ENCODE results near the gene PLEKHM3.

PLEKHM3 gene

DNA sequence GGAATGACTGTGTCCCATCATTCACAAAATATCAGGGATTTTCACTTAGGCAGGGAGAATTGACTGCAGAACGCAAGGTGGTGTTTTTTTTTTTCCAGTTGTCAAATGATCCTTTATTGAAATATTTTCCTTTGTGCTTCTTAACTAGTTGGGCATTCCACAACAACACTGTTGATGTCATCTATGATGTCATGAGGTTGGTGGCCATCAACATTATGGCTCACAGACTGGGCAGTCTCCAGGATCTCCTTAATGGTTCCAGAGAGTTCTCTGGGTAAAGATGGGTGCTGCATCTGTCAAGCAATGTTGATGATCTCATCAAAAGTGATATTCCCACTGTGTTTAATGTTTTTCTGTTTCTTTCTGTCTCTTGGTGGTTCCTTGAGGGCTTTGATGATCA is 31.8 kb upstream of the PLEKHM3 start:
- TF ChIP-seq TEAD4 (IDR thresholded peaks at IDR 0.05) (no peak), TAF1 (IDR thresholded peaks at IDR 0.05; ENCODE audit: low read depth) (no peak), ZBTB7A (IDR thresholded peaks at IDR 0.05; ENCODE audit: low read depth) (no peak), REST (IDR thresholded peaks at IDR 0.05; ENCODE audit: low read depth) (no peak), MAX (IDR thresholded peaks at IDR 0.05) (no peak), NFIC (IDR thresholded peaks at IDR 0.05) (no peak), EGR1 (IDR thresholded peaks at IDR 0.05) (no peak), RAD21 (IDR thresholded peaks at IDR 0.05; ENCODE audit: low read depth) (no peak), CREB1 (IDR thresholded peaks at IDR 0.05; ENCODE audit: low read depth) (no peak), CEBPB (IDR thresholded peaks at IDR 0.05) (no peak), EP300 (IDR thresholded peaks at IDR 0.05; ENCODE audit: borderline replicate concordance) (no peak), FOXM1 (IDR thresholded peaks at IDR 0.05; ENCODE audit: borderline replicate concordance, low read depth) (no peak)

- TF ChIP-seq EGR1 (IDR thresholded peaks at IDR 0.05) (no peak), RAD21 (IDR thresholded peaks at IDR 0.05; ENCODE audit: low read depth) (no peak), NFIC (IDR thresholded peaks at IDR 0.05) (no peak), TCF12 (IDR thresholded peaks at IDR 0.05; ENCODE audit: low read depth) (no peak), FOXM1 (IDR thresholded peaks at IDR 0.05; ENCODE audit: borderline replicate concordance, low read depth) (no peak), TAF1 (IDR thresholded peaks at IDR 0.05; ENCODE audit: low read depth) (no peak), ZBTB7A (IDR thresholded peaks at IDR 0.05; ENCODE audit: low read depth) (no peak), YY1 (IDR thresholded peaks at IDR 0.05; ENCODE audit: low read depth) (no peak)
- TF ChIP-seq, protein P1, sequence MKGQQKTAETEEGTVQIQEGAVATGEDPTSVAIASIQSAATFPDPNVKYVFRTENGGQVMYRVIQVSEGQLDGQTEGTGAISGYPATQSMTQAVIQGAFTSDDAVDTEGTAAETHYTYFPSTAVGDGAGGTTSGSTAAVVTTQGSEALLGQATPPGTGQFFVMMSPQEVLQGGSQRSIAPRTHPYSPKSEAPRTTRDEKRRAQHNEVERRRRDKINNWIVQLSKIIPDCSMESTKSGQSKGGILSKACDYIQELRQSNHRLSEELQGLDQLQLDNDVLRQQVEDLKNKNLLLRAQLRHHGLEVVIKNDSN (IDR thresholded peaks at IDR 0.05) = no peak
Measured at GRCh38 chr2:208049441-208049840, 24.1 kb upstream of the PLEKHM3 start.

DNA sequence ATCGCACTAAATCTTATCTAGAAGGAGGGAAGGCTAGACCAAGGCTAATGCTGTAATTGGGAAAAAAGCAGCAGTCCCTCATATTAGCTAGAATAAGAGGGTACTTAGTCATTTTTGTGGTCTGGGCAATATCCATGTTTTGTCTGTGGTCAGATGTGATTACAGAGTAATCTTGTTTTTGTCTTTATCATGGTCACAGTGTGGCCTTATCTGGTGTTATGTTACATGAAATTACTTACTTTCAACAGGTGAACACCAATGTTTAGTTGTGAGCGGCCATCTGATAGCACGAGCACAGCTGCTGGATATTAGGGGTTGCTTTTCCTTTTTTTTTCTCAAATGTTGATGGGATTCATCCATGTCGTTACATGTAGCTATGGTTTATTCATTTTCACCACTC is 23.7 kb upstream of the PLEKHM3 start:
- TF ChIP-seq EGR1 (IDR thresholded peaks at IDR 0.05) = no peak
- no peak for TF ChIP-seq TAF1 (IDR thresholded peaks at IDR 0.05; ENCODE audit: low read depth)
- no peak for TF ChIP-seq EP300 (IDR thresholded peaks at IDR 0.05; ENCODE audit: borderline replicate concordance)
- TF ChIP-seq NFIC (IDR thresholded peaks at IDR 0.05) = no peak
- TF ChIP-seq TCF12 (IDR thresholded peaks at IDR 0.05; ENCODE audit: low read depth) = no peak
- TF ChIP-seq, protein P1 (IDR thresholded peaks at IDR 0.05) = no peak
- TF ChIP-seq MAX (IDR thresholded peaks at IDR 0.05) = no peak
- no peak for TF ChIP-seq CEBPB (IDR thresholded peaks at IDR 0.05)
- TF ChIP-seq TEAD4 (IDR thresholded peaks at IDR 0.05) = no peak
- TF ChIP-seq RAD21 (IDR thresholded peaks at IDR 0.05; ENCODE audit: low read depth) = no peak
- TF ChIP-seq REST (IDR thresholded peaks at IDR 0.05; ENCODE audit: low read depth) = no peak

DNA sequence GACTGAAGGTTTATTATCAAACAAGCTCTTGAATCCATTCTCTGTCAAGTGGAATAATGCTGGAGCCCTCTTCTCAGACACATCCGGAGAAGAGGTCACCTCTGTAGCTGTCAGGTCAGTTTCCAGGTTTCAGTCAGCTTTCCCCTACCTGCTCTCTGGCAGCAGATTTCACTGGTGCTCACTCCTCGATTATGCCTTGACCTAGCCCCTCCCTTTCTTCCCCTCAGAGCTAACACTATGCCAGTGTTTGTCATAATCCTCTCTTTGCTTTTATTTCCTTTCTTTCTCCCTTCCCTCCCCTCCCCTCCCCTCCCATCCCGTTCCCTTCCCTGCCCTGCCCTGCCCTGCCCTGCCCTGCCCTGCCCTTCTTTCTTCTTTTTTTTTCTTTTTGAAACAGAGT is 22.5 kb upstream of the PLEKHM3 start:
- TF ChIP-seq EGR1 (IDR thresholded peaks at IDR 0.05) = no peak

- TF ChIP-seq YY1 (IDR thresholded peaks at IDR 0.05; ENCODE audit: low read depth) (no peak), CREB1 (IDR thresholded peaks at IDR 0.05; ENCODE audit: low read depth) (no peak), MAX (IDR thresholded peaks at IDR 0.05) (no peak), TCF12 (IDR thresholded peaks at IDR 0.05; ENCODE audit: low read depth) (no peak), FOXM1 (IDR thresholded peaks at IDR 0.05; ENCODE audit: borderline replicate concordance, low read depth) (no peak), RAD21 (IDR thresholded peaks at IDR 0.05; ENCODE audit: low read depth) (no peak), EGR1 (IDR thresholded peaks at IDR 0.05) (no peak), ZBTB7A (IDR thresholded peaks at IDR 0.05; ENCODE audit: low read depth) (no peak), TEAD4 (IDR thresholded peaks at IDR 0.05) (no peak), EP300 (IDR thresholded peaks at IDR 0.05; ENCODE audit: borderline replicate concordance) (no peak), TAF1 (IDR thresholded peaks at IDR 0.05; ENCODE audit: low read depth) (no peak), REST (IDR thresholded peaks at IDR 0.05; ENCODE audit: low read depth) (no peak), CEBPB (IDR thresholded peaks at IDR 0.05) (no peak), NFIC (IDR thresholded peaks at IDR 0.05) (no peak)
- TF ChIP-seq, protein P1 (IDR thresholded peaks at IDR 0.05) = no peak
Measured at GRCh38 chr2:208046686-208047085, 21.4 kb upstream of the PLEKHM3 start.
